HG03575 (cell line): ENCODE data around the gene LACTBL1.
"Not testable (repeated sequence)": the region's sequence is repeated elsewhere in the genome, so short reads cannot be mapped to it uniquely, and the experiment has no call there.

ENCODE experiments used
- ATAC-seq: cut with Tn5 transposase; IDR thresholded peaks from one replicate; pipeline ENCODE4 v1.9.1; 2021; ENCODE audit not compliant: unreplicated experiment, insufficient number of reproducible peaks, low FRiP score; ENCODE audit errors: extremely low read depth

The LACTBL1 gene

GRCh38 chr1:22953057-22953739 is 19.5 kb downstream of the LACTBL1 start:
- ATAC-seq: no peak

- ATAC-seq: no peak
These were observed 20.0 kb downstream of the LACTBL1 start for GRCh38 chr1:22952694-22953056.

GRCh38 chr1:22951796-22952195 is 20.9 kb downstream of the LACTBL1 start:
- no peak for ATAC-seq

GRCh38 chr1:22949822-22950331 is 22.8 kb downstream of the LACTBL1 start:
- ATAC-seq: no peak

- ATAC-seq: not testable (repeated sequence)
These were observed 27.5 kb downstream of the LACTBL1 start for GRCh38 chr1:22945171-22945570.

- ATAC-seq: no peak
These were observed 28.2 kb downstream of the LACTBL1 start for GRCh38 chr1:22944346-22945055.

- ATAC-seq: no peak
These were observed 31.4 kb downstream of the LACTBL1 start for GRCh38 chr1:22941257-22941656.

- ATAC-seq: no peak
These were observed 36.0 kb downstream of the LACTBL1 start for GRCh38 chr1:22936681-22937080.

- no peak for ATAC-seq
These were observed 37.2 kb downstream of the LACTBL1 start for GRCh38 chr1:22935433-22935832.

GRCh38 chr1:22932803-22933470 is 39.7 kb downstream of the LACTBL1 start:
- no peak for ATAC-seq

GRCh38 chr1:22930240-22930912 is 42.3 kb downstream of the LACTBL1 start:
- ATAC-seq: no peak

GRCh38 chr1:22925111-22925510 is 47.6 kb downstream of the LACTBL1 start:
- ATAC-seq: no peak

GRCh38 chr1:22922640-22923039 is 50.0 kb downstream of the LACTBL1 start:
- ATAC-seq: no peak

- no peak for ATAC-seq
These were observed 51.1 kb downstream of the LACTBL1 start for GRCh38 chr1:22921452-22922126.

- no peak for ATAC-seq
These were observed 51.8 kb downstream of the LACTBL1 start for GRCh38 chr1:22920734-22921451.

GRCh38 chr1:22920026-22920733 is 52.5 kb downstream of the LACTBL1 start:
- no peak for ATAC-seq

- no peak for ATAC-seq
These were observed 53.2 kb downstream of the LACTBL1 start for GRCh38 chr1:22919341-22920025.
